ENCODE results near the gene GPR108. TPM values are rescaled to one million over a fixed set of nuclear protein-coding genes. Genes with fewer than 3 reads are reported as not detected.

GPR108 gene
- total RNA-seq, 1 donor from 2014 or later: 109 TPM

- no peak for DNase-seq (ENCODE audit: low read depth)
Measured at GRCh38 chr19:6707011-6707657, 30.2 kb downstream of the GPR108 start.

- no peak for DNase-seq (ENCODE audit: low read depth)
Measured at GRCh38 chr19:6706633-6706958, 30.8 kb downstream of the GPR108 start.

- DNase-seq (ENCODE audit: low read depth): no peak
Measured at GRCh38 chr19:6705931-6706632, 31.3 kb downstream of the GPR108 start.

- no peak for DNase-seq (ENCODE audit: low read depth)
Measured at GRCh38 chr19:6700586-6701316, 36.6 kb downstream of the GPR108 start.

GRCh38 chr19:6699935-6700334 is 37.4 kb downstream of the GPR108 start:
- no peak for DNase-seq (ENCODE audit: low read depth)

GRCh38 chr19:6697291-6697690 is 40.1 kb downstream of the GPR108 start:
- DNase-seq (ENCODE audit: low read depth): no peak

GRCh38 chr19:6696239-6696820 is 41.0 kb downstream of the GPR108 start:
- DNase-seq (ENCODE audit: low read depth): no peak

GRCh38 chr19:6694147-6694815 is 43.1 kb downstream of the GPR108 start:
- DNase-seq (ENCODE audit: low read depth): no peak

- DNase-seq (ENCODE audit: low read depth): no peak
Measured at GRCh38 chr19:6693681-6694080, 43.7 kb downstream of the GPR108 start.

GRCh38 chr19:6693056-6693471 is 44.3 kb downstream of the GPR108 start:
- DNase-seq (ENCODE audit: low read depth): no peak

GRCh38 chr19:6692027-6692426 is 45.4 kb downstream of the GPR108 start:
- no peak for DNase-seq (ENCODE audit: low read depth)

GRCh38 chr19:6691342-6691741 is 46.0 kb downstream of the GPR108 start:
- no peak for DNase-seq (ENCODE audit: low read depth)

- no peak for DNase-seq (ENCODE audit: low read depth)
Measured at GRCh38 chr19:6690160-6690885, 47.1 kb downstream of the GPR108 start.

GRCh38 chr19:6687114-6687513 is 50.3 kb downstream of the GPR108 start:
- DNase-seq (ENCODE audit: low read depth): no peak

- no peak for DNase-seq (ENCODE audit: low read depth)
Measured at GRCh38 chr19:6686628-6686975, 50.8 kb downstream of the GPR108 start.

- no peak for DNase-seq (ENCODE audit: low read depth)
Measured at GRCh38 chr19:6685962-6686627, 51.3 kb downstream of the GPR108 start.

- DNase-seq (ENCODE audit: low read depth): no peak
Measured at GRCh38 chr19:6685482-6685881, 51.9 kb downstream of the GPR108 start.

GRCh38 chr19:6683971-6684370 is 53.4 kb downstream of the GPR108 start:
- no peak for DNase-seq (ENCODE audit: low read depth)

GRCh38 chr19:6682607-6683128 is 54.7 kb downstream of the GPR108 start:
- no peak for DNase-seq (ENCODE audit: low read depth)

- peak; percentile 56 for DNase-seq (ENCODE audit: low read depth)
Measured at GRCh38 chr19:6680141-6680540, 57.2 kb downstream of the GPR108 start.

Measured in renal cortical epithelial cell (primary cell).